Renal cortex interstitium (tissue), 11 donors: ENCODE results near the gene HK1. TPM values are rescaled to one million over a fixed set of nuclear protein-coding genes. Genes with fewer than 3 reads are reported as not detected.
"Not testable (repeated sequence)": the region's sequence is repeated elsewhere in the genome, so short reads cannot be mapped to it uniquely, and the experiment has no call there.

Experiments
- DNase-seq, 11 donors: peaks; one replicate each; pipeline ENCODE4 v3.0.0-alpha.2; 2013; ENCODE audit warnings: low read depth in 9 of 11, low spot score in 4 of 11; ENCODE audit errors: extremely low read depth in 1 of 11
- polyA plus RNA-seq, 3 donors: library from polyadenylated mRNA; unstranded; fragments of 120-200 nt; gene quantifications; one replicate each; pipeline ENCODE4 v1.2.1, GENCODE V29; 2013; ENCODE audit not compliant: insufficient read length in 3 of 3

The HK1 gene
- polyA plus RNA-seq, 3 donors, result 49.7 to 58.3 (median 53.4) TPM

GRCh38 chr10:69287181-69287580 lies 8.9 kb downstream of the HK1 start:
- DNase-seq, result no peak

- DNase-seq, result no peak
Observed at GRCh38 chr10:69290993-69291392, 12.7 kb downstream of the HK1 start.

- DNase-seq, result no peak
Observed at GRCh38 chr10:69292459-69292858, 14.2 kb downstream of the HK1 start.

GRCh38 chr10:69295027-69295636 lies 16.8 kb downstream of the HK1 start:
- no peak for DNase-seq

GRCh38 chr10:69303632-69304051 lies 25.3 kb downstream of the HK1 start:
- DNase-seq, result no peak

- DNase-seq, result no peak
Observed at GRCh38 chr10:69306421-69306820, 28.1 kb downstream of the HK1 start.

GRCh38 chr10:69307434-69307833 lies 29.1 kb downstream of the HK1 start:
- DNase-seq, result no peak

- not testable (repeated sequence) for DNase-seq
Observed at GRCh38 chr10:69308304-69308703, 30.0 kb downstream of the HK1 start.

GRCh38 chr10:69311309-69311708 lies 33.0 kb downstream of the HK1 start:
- DNase-seq, result no peak

- DNase-seq, result no peak
Observed at GRCh38 chr10:69312528-69312927, 34.2 kb downstream of the HK1 start.

- no peak for DNase-seq
Observed at GRCh38 chr10:69315100-69315542, 36.8 kb downstream of the HK1 start.

GRCh38 chr10:69315610-69316312 lies 37.5 kb downstream of the HK1 start:
- no peak for DNase-seq

- no peak for DNase-seq
Observed at GRCh38 chr10:69316313-69317059, 38.2 kb downstream of the HK1 start.

- no peak for DNase-seq
Observed at GRCh38 chr10:69317175-69317604, 38.9 kb downstream of the HK1 start.

GRCh38 chr10:69317626-69318105 lies 39.4 kb downstream of the HK1 start:
- no peak for DNase-seq

GRCh38 chr10:69318106-69318866 lies 40.0 kb downstream of the HK1 start:
- DNase-seq, result peak; percentile 73 to 89 (median 86)

- peak in 2 of 11 donors; percentile 49 to 52 for DNase-seq
Observed at GRCh38 chr10:69318867-69319727, 40.8 kb downstream of the HK1 start.

GRCh38 chr10:69319841-69320316 lies 41.6 kb downstream of the HK1 start:
- no peak for DNase-seq
